CD4-positive, alpha-beta T cell treated with Interleukin-21 for 1 hour (primary cell): ENCODE measurements around the gene KRTAP16-1.
A peak's percentile ranks its signal among the peaks of the same experiment; 100 is the strongest.
"Not testable (repeated sequence)": the region's sequence is repeated elsewhere in the genome, so short reads cannot be mapped to it uniquely, and the experiment has no call there.

Experiments used
- DNase-seq: peaks from one replicate; pipeline ENCODE4 v3.0.0-alpha.2; 2020

Gene KRTAP16-1

GRCh38 chr17:41308918-41309359 is at the start of gene KRTAP16-1:
Gene KRTAP16-1 (minus strand): TSS chr17:41309309. CDS start chr17:41309253, 56 bp downstream.
- DNase-seq, result peak; percentile 55

GRCh38 chr17:41354536-41354935 is 45.4 kb upstream of the KRTAP16-1 start:
- DNase-seq, result no peak

DNA sequence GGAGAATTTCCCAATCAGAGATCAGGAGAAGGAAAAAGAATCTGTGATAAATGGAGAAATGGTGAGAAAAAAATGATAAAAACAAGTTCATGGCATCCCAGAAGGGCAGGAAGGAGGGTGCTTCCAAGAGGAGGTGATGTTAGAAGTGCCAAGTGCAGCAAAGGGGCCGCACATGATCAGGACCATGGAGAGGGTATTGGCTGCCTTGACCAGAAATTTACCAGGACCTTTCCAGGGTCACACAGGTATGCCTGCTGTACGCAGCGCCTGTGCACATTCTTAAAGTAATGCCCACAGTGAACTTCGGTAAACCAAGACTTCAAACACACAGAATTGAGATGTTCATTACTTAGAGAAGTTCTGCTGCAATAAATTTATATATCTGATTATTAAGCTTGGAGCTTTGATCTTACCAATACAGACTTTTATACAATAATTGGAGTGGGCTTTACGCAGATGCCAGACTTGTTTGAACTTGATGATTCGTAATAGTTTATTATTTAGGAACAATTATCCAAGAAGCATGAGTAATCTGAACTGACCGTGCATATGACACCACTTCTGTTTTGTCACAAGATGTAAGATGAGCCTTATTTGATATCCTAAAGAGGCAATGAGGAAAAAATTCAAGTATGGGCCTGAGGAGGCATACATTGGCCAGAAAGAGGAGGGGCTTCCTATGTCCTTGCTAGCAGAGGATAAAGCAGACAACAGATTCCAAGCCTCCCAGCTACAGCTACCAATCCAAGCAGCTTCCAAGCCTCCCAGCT is 43.7 kb upstream of the KRTAP16-1 start:
- DNase-seq, result no peak

GRCh38 chr17:41351177-41351576 is 42.1 kb upstream of the KRTAP16-1 start:
- no peak for DNase-seq

- not testable (repeated sequence) for DNase-seq
Measured at GRCh38 chr17:41350381-41350878, 41.3 kb upstream of the KRTAP16-1 start, which contains the start of gene KRT33A. Gene KRT33A (minus strand): TSS chr17:41350828. CDS start chr17:41350767, 61 bp downstream.

DNA sequence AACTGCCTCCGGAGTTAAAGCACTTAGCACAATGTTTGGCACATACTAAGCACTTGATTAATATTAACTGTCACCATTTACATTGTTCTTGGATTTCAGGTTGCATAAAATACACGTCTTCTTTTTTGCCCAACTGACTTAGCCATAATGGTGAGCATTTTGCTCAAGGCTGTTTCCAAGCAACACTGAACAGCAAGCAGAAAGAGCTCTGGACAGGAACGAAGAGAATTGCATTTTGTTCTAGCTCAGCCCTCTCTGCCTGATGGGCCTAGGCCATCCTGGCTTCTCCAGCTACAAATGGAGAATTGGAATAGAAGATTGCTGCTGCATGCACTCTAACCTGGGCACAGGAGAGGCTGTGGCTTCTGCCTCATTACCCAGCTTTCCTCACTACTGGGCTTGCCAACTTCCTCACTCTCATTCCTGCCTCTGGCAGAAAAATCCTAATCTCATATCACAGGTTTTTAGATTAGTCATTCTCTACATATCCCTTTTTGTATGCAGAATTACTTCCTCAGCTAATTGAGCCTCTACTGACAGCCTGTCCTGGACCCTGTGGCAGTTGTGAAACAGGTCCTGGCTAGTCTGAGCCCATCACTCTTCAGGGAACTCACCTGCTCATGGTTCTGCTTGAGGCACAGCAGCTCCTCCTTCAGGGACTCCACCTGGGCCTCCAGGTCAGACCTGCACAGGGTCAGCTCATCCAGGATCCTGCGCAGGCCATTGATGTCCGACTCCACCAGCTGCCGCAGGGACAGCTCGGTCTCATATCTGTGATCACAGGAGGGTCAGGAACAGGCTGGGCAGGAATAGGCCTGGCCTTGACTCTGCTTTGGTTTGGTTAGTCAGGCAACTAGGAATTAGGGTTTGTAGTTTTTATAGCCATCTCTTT is 39.0 kb upstream of the KRTAP16-1 start:
- no peak for DNase-seq

- DNase-seq, result not testable (repeated sequence)
Measured at GRCh38 chr17:41346421-41346820, 37.3 kb upstream of the KRTAP16-1 start.

DNA sequence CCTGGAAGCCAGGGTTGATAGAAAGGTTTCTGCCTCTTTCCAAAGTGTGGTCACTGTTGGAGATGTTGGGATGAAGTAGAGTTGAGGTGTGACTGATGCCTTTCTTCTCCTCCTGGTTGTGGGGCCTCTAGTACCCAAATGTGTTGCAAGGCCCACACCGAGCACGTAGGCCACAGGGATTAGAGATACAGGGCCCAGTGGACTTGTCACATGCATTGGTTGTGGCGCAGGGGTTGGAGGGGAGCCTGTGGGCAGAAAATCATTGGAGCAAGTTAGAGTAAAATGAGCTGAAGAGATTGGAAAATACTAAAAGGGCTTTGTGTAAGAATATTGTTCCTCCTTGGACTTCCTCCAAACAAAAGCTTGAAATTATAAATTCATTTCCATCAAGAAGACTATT is 36.9 kb upstream of the KRTAP16-1 start:
- DNase-seq, result no peak

- DNase-seq, result no peak
Measured at GRCh38 chr17:41343029-41343428, 33.9 kb upstream of the KRTAP16-1 start.

DNA sequence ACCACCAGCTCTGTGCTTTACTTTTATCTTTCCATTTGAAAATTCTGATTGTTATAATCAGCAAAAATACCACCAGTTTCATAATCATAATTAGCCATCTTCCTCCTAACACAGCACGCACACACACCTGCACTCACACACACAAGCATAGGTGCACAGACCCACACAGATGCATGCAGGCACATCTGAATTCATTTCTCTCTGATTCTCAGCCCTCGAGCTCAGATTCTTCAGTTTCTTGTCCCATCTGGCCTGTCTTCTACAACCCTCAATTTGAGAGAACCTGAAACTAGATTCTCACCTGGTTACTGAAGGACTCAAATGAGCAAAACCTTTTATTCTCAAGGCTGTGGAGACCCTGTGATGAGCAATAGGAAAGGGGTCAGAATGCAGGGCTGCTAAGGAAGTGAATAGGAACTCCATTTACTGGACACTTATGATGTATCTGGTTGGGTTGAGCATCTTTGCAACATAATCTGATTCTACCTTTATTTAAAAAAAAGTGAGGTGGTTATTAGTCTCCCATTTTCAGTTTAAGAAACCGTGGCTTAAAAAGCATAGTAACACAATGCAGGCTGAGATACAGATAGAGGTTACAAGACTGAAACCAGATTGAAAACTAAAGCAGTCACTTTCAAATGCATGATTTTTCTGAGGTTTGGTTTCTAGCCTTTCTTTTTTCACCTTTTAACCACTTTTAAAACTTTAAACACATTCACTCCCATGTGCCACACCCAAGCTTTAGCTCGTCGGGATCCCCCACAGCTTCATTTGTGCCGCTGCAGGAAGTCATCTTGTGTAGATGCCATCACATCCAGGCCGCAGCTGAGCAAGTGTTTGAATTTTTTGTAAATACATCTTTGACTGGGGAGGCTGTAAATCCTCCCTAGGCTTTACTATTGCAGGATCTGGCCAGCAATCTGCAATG is 32.1 kb upstream of the KRTAP16-1 start:
- peak; percentile 74 for DNase-seq

GRCh38 chr17:41340494-41340893 is 31.4 kb upstream of the KRTAP16-1 start:
- peak; percentile 22 for DNase-seq

DNA sequence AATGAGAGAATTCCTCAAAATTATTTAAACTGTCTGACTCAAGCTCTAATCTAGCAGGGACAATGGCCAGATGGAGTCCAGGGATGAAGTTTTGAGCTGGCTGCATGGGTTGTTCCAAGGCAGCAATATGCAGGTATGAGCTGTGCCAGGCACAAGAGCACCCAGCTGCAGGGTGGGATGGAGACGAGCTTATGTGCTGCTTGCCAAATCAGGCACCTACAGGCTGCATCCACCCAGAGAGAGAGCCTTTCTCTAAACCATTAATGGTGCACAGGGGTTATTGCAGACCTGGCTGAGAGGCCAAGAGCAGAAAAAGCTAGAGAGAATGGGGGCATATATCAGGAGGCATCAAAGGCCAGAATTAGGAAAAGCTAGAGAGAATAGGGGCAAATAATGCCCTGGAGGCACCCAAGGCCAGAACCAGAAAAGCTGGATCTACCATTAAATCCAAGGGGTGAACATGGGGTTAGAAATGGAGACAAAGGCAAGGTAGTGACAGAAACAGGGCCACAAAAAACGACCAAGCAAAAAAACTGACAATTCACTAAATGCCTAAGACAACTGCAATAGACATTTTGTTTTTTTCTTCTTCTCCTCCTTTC is 30.6 kb upstream of the KRTAP16-1 start:
- no peak for DNase-seq

GRCh38 chr17:41338961-41339485 is 29.9 kb upstream of the KRTAP16-1 start:
- peak; percentile 86 for DNase-seq

DNA sequence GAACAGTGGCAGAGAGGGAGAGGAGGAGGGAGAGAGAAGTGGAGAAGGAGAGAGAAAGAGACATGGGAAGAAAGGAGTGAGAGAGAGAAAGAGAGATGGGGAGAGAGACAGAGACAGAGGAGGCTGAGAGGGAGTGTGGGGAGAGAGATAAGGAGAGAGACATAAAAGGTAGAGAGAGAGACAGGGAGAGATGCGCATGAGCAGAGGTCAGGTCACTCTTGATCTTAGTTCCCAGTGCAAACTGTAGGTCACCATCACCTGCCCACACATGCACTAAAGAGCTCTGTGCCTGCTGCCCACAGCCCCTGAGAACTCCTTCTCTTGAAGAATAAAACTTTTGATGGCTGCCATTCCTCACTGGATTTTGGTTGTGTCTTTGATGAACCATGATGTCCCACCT is 26.6 kb upstream of the KRTAP16-1 start:
- no peak for DNase-seq

DNA sequence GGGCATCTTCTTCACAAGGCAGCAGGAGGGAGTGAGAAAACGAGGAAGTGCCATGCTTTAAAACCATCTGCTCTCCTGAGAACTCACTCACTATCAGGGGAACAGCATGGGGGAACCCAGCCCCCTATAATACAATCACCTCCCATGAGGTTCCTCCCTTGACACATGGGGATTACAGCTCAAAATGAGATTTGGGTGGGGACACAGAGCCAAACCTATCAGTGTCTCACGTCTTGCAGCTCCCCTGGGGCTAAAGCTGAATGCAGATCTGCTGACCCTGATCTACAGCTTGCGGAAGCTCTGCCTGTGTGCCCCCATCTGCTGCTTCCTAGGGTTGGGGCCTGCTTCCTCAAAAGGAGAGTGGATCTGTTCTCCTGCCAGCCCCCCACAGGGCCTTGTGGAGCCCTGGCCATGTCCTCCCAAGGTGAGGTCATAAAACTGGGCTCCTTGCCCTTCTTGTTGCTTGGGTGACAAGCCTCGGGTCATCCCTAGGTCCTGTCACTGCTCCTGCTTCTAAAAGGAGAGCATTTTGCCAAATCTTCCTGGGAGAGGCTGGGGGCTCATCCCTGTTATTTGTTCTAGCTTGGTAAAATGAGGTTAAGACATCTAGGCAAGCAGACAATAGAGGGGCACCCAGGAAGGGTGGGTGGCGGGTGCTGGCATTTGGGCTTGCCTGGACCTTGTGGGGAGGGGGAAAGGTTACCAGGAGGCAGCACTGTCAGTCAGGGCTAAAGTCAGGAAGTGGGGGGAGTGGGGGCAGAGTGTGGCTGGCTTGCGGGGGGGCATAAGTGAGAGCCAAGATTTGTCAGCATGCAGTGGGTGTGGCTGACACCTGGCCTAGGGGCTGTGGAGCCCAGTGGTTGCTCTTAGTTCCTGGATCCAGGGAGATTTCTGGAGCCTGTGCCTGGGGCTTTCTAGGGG is 25.5 kb upstream of the KRTAP16-1 start:
- DNase-seq, result peak; percentile 21

- DNase-seq, result no peak
Measured at GRCh38 chr17:41333836-41334235, 24.7 kb upstream of the KRTAP16-1 start.

- no peak for DNase-seq
Measured at GRCh38 chr17:41333098-41333497, 24.0 kb upstream of the KRTAP16-1 start.

GRCh38 chr17:41332239-41332638 is 23.1 kb upstream of the KRTAP16-1 start:
- no peak for DNase-seq

DNA sequence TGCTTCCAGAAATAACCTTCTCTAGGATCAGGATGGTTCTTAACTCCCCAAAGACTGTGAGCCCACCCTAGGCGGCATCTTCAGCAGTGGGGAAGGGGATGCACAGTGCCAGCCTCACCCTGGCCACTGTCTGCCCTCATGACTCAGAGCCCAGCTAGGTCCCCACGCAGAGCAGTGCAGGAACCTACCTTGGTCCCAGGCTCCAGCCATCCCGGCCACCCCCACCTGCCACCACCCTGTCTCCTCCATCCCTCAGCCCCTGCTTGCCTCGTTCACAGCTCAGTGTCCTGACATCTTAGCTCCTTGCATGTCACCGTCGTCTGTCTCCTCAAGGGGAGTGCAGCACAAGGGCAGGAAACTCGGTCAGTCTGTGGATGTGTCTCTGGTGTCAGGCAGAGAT is 22.5 kb upstream of the KRTAP16-1 start:
- DNase-seq, result no peak

DNA sequence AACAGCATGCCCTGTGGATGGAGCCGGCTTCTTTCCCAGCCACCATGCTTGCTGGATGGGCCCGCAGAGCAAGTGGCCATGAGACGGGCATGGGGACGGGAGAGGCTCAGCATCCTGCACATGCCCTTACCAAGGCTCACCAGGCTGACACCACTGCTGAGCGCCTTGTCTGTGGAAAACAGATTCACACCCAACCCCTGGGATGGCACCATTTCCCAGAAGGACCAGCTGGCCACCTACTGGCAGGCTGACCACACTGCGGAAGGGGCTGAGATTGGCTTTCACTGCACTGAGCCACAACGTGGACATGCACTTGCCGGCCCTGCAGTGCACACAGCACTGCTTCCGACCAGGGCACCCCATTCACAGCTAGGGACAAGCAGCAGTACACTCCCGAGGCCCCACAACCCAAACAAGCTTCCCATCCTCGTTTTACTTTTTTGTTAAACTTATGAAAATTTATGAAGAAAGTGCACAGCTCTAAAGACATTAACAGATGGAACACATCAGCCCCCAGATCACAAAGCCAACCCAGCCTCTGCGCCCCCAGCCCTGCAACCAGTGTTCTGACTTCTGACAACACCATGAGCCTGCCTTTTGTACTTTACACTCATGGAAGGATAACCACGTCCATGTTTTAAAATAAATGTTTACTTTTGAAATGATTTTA is 20.3 kb upstream of the KRTAP16-1 start:
- peak; percentile 16 for DNase-seq
